ENCODE results near the gene BMP4. TPM values are rescaled to one million over a fixed set of nuclear protein-coding genes. Genes with fewer than 3 reads are reported as not detected.

The BMP4 gene
- total RNA-seq, 6 experiments from 2014 or later, result 4.0 to 14.5 (median 4.4) TPM

GRCh38 chr14:53915364-53916014 is 41.1 kb downstream of the BMP4 start:
- no peaks in the 10 kb centered on the region for H3K4me1 Mint-ChIP-seq (ENCODE audit: low read depth)
- no peaks in the 10 kb centered on the region for H3K36me3 Mint-ChIP-seq (ENCODE audit: low read depth)
- no peak for DNase-seq

GRCh38 chr14:53912021-53912420 is 44.6 kb downstream of the BMP4 start:
- peaks cover 6% of the 10 kb centered on the region for H3K9me3 Mint-ChIP-seq
- H3K27me3 Mint-ChIP-seq (ENCODE audit: insufficient read depth), result peaks cover 7% of the 10 kb centered on the region; the same call in 1 of the 2 replicates
- no peak overlapping the region for H3K4me3 Mint-ChIP-seq
- H3K27ac Mint-ChIP-seq, result no peak overlapping the region
- no peaks in the 10 kb centered on the region for H3K36me3 Mint-ChIP-seq (ENCODE audit: low read depth)
- TF ChIP-seq CTCF (IDR thresholded peaks at IDR 0.05), result no peak
- H3K4me1 Mint-ChIP-seq (ENCODE audit: low read depth), result no peaks in the 10 kb centered on the region
- no peak for DNase-seq

More at GRCh38 chr14:53915364-53916014, 41.1 kb downstream of the BMP4 start:
- Mint-ChIP-seq H3K27me3 (ENCODE audit: insufficient read depth) (peaks cover 7% of the 10 kb centered on the region), H3K9me3 (peaks cover 6% of the 10 kb centered on the region), H3K4me3 (no peak overlapping the region), H3K27ac (no peak overlapping the region)
- no peak for TF ChIP-seq CTCF (IDR thresholded peaks at IDR 0.05)

DNA sequence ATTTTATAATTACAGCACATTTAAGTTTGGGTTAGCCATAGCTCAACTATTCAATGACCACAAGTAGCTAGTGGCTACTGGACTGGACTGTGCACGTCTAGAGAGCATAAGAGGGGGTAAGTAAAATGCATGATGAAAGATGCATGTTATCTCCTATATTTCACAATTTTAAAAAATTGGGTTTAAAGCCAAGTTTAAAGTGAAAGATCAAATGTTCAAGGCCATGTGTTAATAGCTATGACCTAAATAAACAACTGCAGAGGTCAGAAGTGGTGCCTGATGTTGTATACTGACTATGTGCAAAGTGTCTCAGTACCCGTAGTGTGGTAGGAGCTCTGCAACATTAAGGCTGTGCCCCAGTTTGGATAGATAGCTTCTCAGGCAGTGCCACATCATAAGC is 48.2 kb downstream of the BMP4 start:
- H3K9me3 Mint-ChIP-seq, result peaks cover 19% of the 10 kb centered on the region
- DNase-seq, result no peak
- no peak overlapping the region for H3K4me3 Mint-ChIP-seq
- H3K4me1 Mint-ChIP-seq (ENCODE audit: low read depth), result no peaks in the 10 kb centered on the region
- no peak for TF ChIP-seq CTCF (IDR thresholded peaks at IDR 0.05)
- H3K27ac Mint-ChIP-seq, result no peak overlapping the region
- H3K36me3 Mint-ChIP-seq (ENCODE audit: low read depth), result peaks cover 12% of the 10 kb centered on the region
- no peaks in the 10 kb centered on the region for H3K27me3 Mint-ChIP-seq (ENCODE audit: insufficient read depth)

GRCh38 chr14:53902307-53902706 is 54.3 kb downstream of the BMP4 start:
- Mint-ChIP-seq H3K9me3 (peaks cover 19% of the 10 kb centered on the region), H3K27me3 (ENCODE audit: insufficient read depth) (peaks cover 2% of the 10 kb centered on the region; the same call in 1 of the 2 replicates), H3K27ac (no peak overlapping the region), H3K36me3 (ENCODE audit: low read depth) (peaks cover 12% of the 10 kb centered on the region), H3K4me1 (ENCODE audit: low read depth) (peaks cover 4% of the 10 kb centered on the region; the same call in 1 of the 2 replicates), H3K4me3 (no peak overlapping the region)
- no peak for TF ChIP-seq CTCF (IDR thresholded peaks at IDR 0.05)
- no peak for DNase-seq

DNA sequence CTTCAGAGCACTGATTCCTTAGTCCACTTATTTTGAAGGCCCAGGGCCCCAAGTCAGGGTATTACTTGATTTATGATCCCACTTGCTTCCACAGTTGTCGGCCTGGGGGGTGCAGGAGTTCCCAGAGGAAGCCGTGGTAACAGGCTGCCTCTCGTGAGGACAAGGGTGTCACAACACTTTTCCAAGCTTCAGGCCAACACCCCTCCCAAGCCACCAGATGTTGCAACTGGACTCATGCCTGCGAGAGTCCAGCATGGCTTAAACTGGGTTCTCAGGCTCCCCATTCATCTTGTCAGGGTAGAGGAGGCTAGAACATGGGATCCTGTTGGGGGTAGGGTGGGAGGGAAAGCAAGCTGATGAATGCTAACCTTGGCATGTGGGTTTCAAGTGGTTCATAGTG is 56.1 kb downstream of the BMP4 start:
- Mint-ChIP-seq H3K36me3 (ENCODE audit: low read depth) (peaks cover 7% of the 10 kb centered on the region), H3K27ac (no peak overlapping the region), H3K27me3 (ENCODE audit: insufficient read depth) (peaks cover 2% of the 10 kb centered on the region; the same call in 1 of the 2 replicates), H3K9me3 (peaks cover 7% of the 10 kb centered on the region), H3K4me1 (ENCODE audit: low read depth) (peaks cover 21% of the 10 kb centered on the region), H3K4me3 (no peak overlapping the region)
- TF ChIP-seq CTCF (IDR thresholded peaks at IDR 0.05), result no peak
- DNase-seq, result no peak

Small RNA genes lying within 50 kb of the gene (microRNA-seq; reads per million reads assigned to microRNA genes)
- not detected for gene MIR5580
